ENCODE data around the gene BAZ2B.

The BAZ2B gene

GRCh38 chr2:159297042-159297707, 319.2 kb downstream of the BAZ2B start:
- FAIRE-seq, result no peak

- no peak for FAIRE-seq
These were observed 324.2 kb downstream of the BAZ2B start for GRCh38 chr2:159292157-159292556.

GRCh38 chr2:159290289-159290907, 325.9 kb downstream of the BAZ2B start:
- no peak for FAIRE-seq

GRCh38 chr2:159287733-159288132, 328.6 kb downstream of the BAZ2B start:
- no peak for FAIRE-seq

GRCh38 chr2:159286709-159287441, 329.5 kb downstream of the BAZ2B start:
- no peak for FAIRE-seq

- FAIRE-seq, result no peak
These were observed 330.2 kb downstream of the BAZ2B start, which contains the start of gene WDSUB1 for GRCh38 chr2:159285929-159286708. WDSUB1 (minus strand) TSS chr2:159286703; CDS start chr2:159283069, 3,634 bp downstream.

- FAIRE-seq, result no peak
These were observed 330.9 kb downstream of the BAZ2B start for GRCh38 chr2:159285433-159285832.

- FAIRE-seq, result no peak
These were observed 332.8 kb downstream of the BAZ2B start for GRCh38 chr2:159283529-159283928.

GRCh38 chr2:159281002-159281401, 335.3 kb downstream of the BAZ2B start:
- FAIRE-seq, result no peak

- no peak for FAIRE-seq
These were observed 336.6 kb downstream of the BAZ2B start for GRCh38 chr2:159279700-159280099.

GRCh38 chr2:159275111-159275510, 341.2 kb downstream of the BAZ2B start:
- FAIRE-seq, result no peak

- FAIRE-seq, result no peak
These were observed 344.2 kb downstream of the BAZ2B start for GRCh38 chr2:159272156-159272555.

- no peak for FAIRE-seq
These were observed 345.5 kb downstream of the BAZ2B start for GRCh38 chr2:159270744-159271379.
